GM12878 (cell line): Measurements from ENCODE around the gene PDE6B. TPM values are rescaled to one million over a fixed set of nuclear protein-coding genes. Genes with fewer than 3 reads are reported as not detected.
"Not testable (repeated sequence)": the region's sequence is repeated elsewhere in the genome, so short reads cannot be mapped to it uniquely, and the experiment has no call there.

ENCODE experiments used
- ATAC-seq: fragments of 200-7000 bp; cut with Tn5 transposase; 3 replicates; pipeline ENCODE4 v1.9.1; 2020; ENCODE audit warnings: mild to moderate bottlenecking, moderate library complexity
- BruUV-seq: library from RNA; stranded (reverse); fragments of 400-500 nt; replicated peaks from 2 replicates; lab custom pipeline; 2021; lab: Mats Ljungman, UMichigan
- CTCF ChIA-PET: fragments of 300-600 bp; sonication (Branson Sonifier 250); formaldehyde crosslinking; extraction: SDS; loops from one replicate; lab custom pipeline; 2021; ENCODE audit warnings: inconsistent platforms; lab: Yijun Ruan, JAX
- POLR2A ChIA-PET: fragments of 350-600 bp; formaldehyde crosslinking; extraction: SDS; loops from one replicate; lab custom pipeline; 2021; ENCODE audit warnings: inconsistent platforms; lab: Charles Lee
- RAD21 ChIA-PET: fragments of 300-600 bp; sonication (Branson Sonifier 250); formaldehyde crosslinking; loops from one replicate; lab custom pipeline; 2023; ENCODE audit warnings: antibody characterized with exemption; ENCODE audit not compliant: unreplicated experiment; lab: Charles Lee
- SMC1A ChIA-PET: fragments of 300-600 bp; sonication (Branson Sonifier 250); formaldehyde crosslinking; loops from one replicate; lab custom pipeline; 2023; ENCODE audit not compliant: unreplicated experiment, uncharacterized antibody; lab: Charles Lee
- DNase-seq: peaks from one replicate; pipeline ENCODE4 v3.0.0-alpha.2; 2011; ENCODE audit warnings: low read depth, low spot score
- FAIRE-seq: peaks from 3 replicates; lab custom pipeline; 2011; peaks lifted over from hg19 to GRCh38; lab: Jason Lieb, UNC
- H2AFZ ChIP-seq: 2 replicates; pipeline ENCODE4 v1.6.0; 2011; ENCODE audit warnings: low read depth, low read length, control low read depth; ENCODE audit not compliant: control insufficient read depth
- H3K27ac ChIP-seq: 2 replicates; pipeline ENCODE4 v1.5.1; 2011; ENCODE audit warnings: control low read depth; ENCODE audit not compliant: control insufficient read depth, insufficient read depth
- H3K27me3 ChIP-seq, 2 experiments: replicated peaks in 1 of 2; 2 replicates each; pipeline versions ENCODE4 v1.6.0 to v1.6.1; 2011; ENCODE audit warnings: low read length in 1 of 2; ENCODE audit not compliant: control insufficient read depth in 2 of 2, insufficient read depth in 2 of 2
- H3K36me3 ChIP-seq, 2 experiments: 2 replicates each; pipeline ENCODE4 v1.5.1; 2011; ENCODE audit warnings: low read length in 1 of 2; ENCODE audit not compliant: control insufficient read depth in 2 of 2, insufficient read depth in 2 of 2
- H3K4me1 ChIP-seq: 2 replicates; pipeline ENCODE4 v1.6.1; 2011; ENCODE audit warnings: mild to moderate bottlenecking, low read length, moderate library complexity, mixed read lengths; ENCODE audit not compliant: control insufficient read depth, insufficient read depth
- H3K4me2 ChIP-seq: 2 replicates; pipeline ENCODE4 v1.6.0; 2011; ENCODE audit warnings: control low read depth; ENCODE audit not compliant: control insufficient read depth, insufficient read depth
- H3K4me3 ChIP-seq: fragments of 200-600 bp; sonication (generic); 2 replicates; pipeline ENCODE4 v1.5.1; 2016
- H3K79me2 ChIP-seq: 2 replicates; pipeline ENCODE4 v1.6.0; 2011; ENCODE audit warnings: low read length; ENCODE audit not compliant: control insufficient read depth, insufficient read depth
- H3K9ac ChIP-seq: 2 replicates; pipeline ENCODE4 v1.8.0; 2011; ENCODE audit warnings: low read length, control low read depth, mixed read lengths; ENCODE audit not compliant: control insufficient read depth, insufficient read depth
- H3K9me3 ChIP-seq: replicated peaks from 3 replicates; pipeline ENCODE4 v1.5.1; 2011; ENCODE audit warnings: mild to moderate bottlenecking, low read length; ENCODE audit not compliant: control insufficient read depth, insufficient read depth
- H4K20me1 ChIP-seq: 2 replicates; pipeline ENCODE4 v1.6.0; 2011; ENCODE audit not compliant: control insufficient read depth, insufficient read depth
- EED ChIP-seq: sonication (generic); IDR thresholded peaks from 2 replicates; pipeline ENCODE4 v1.6.1; 2016; ENCODE audit warnings: antibody characterized with exemption, low read depth
- RAD21 ChIP-seq: IDR thresholded peaks from 2 replicates; pipeline ENCODE4 v1.6.1; 2011; ENCODE audit warnings: mild to moderate bottlenecking, low read depth, low read length, moderate library complexity; ENCODE audit not compliant: insufficient read depth
- TCF12 ChIP-seq: IDR thresholded peaks from 2 replicates; pipeline ENCODE4 v1.6.1; 2011; ENCODE audit warnings: low read depth, mild to moderate bottlenecking, low read length
- YBX1 ChIP-seq: fragments of 450-650 bp; IDR thresholded peaks from 2 replicates; pipeline ENCODE4 v1.6.1; 2016; ENCODE audit warnings: antibody characterized with exemption
- ZBTB11 ChIP-seq: fragments of 450-650 bp; formaldehyde crosslinking; IDR thresholded peaks from 2 replicates; pipeline ENCODE4 v1.5.0; 2022; ENCODE audit warnings: mild to moderate bottlenecking, missing genetic modification characterization
- ZNF622 ChIP-seq: fragments of 450-650 bp; IDR thresholded peaks from 2 replicates; pipeline ENCODE4 v1.6.1; 2017; ENCODE audit warnings: mild to moderate bottlenecking, inconsistent platforms
- WGBS: methylation state at CpG from one replicate; pipeline ENCODE4 v1.1.6; 2016; ENCODE audit warnings: low lambda C conversion rate; ENCODE audit not compliant: insufficient replicate concordance, insufficient coverage; ENCODE audit errors: missing lambda C conversion rate; 5-methylcytosine and 5-hydroxymethylcytosine counted together
- in situ Hi-C: fragments of 300-500 bp; cut with MboI; formaldehyde crosslinking; loops from 9 replicates; pipeline ENCODE4 v1.14.3; 2018; ENCODE audit warnings: mixed read lengths
- intact Hi-C: fragments of 100-400 bp; cut with micrococcal nuclease; formaldehyde crosslinking; loops from one replicate; pipeline ENCODE4 v1.14.2; 2022; ENCODE audit not compliant: unreplicated experiment
- polyA plus RNA-seq, 11 experiments: library from polyadenylated mRNA; depleted of rRNA in 4 of 11; unstranded in 6 of 11; stranded (reverse) in 5 of 11; fragments of >200 nt; fragmentation: Nextera tagmentation in 4 of 11; fragmentation: Illumina TruSeq in 1 of 11; extraction: Ambion mirVana in 4 of 11; extraction: Trizol in 1 of 11; gene quantifications; 1 replicate in 1 of 11; 2 replicates in 10 of 11; pipeline versions ENCODE4 v1.2.1 to v1.2.3, GENCODE V29; 2011 to 2016; ENCODE audit warnings: inconsistent platforms in 2 of 11, missing spikeins in 2 of 11, low read depth in 1 of 11
- total RNA-seq, 4 experiments: library from RNA; depleted of rRNA in 3 of 4; stranded (reverse); fragments of >200 nt in 3 of 4; fragmentation: Illumina TruSeq in 1 of 4; extraction: Trizol in 1 of 4; gene quantifications; 2 replicates each; pipeline versions ENCODE4 v1.2.1 to v1.2.3, GENCODE V29; 2013 to 2021

PDE6B gene
- total and polyA plus RNA-seq, 10 of the 15 experiments (the other 5 are each of a cell fraction or from before 2014, with no cell fraction given) = 2.6 to 6.4 (median 3.8) TPM

GRCh38 chr4:667545-667925 lies 42.2 kb downstream of the PDE6B start (continued):
- TF ChIP-seq EED = no peak
- TF ChIP-seq RAD21 = no peak
- TF ChIP-seq YBX1 = no peak
- no peak for TF ChIP-seq TCF12
- TF ChIP-seq ZBTB11 (CRISPR knock-in tag) = no peak
- TF ChIP-seq ZNF622 = no peak

GRCh38 chr4:668219-668618 lies 42.8 kb downstream of the PDE6B start:
- SMC1A ChIA-PET, DNase-seq, POLR2A ChIA-PET, H3K79me2 ChIP-seq, H3K4me3 ChIP-seq, H3K36me3 ChIP-seq, ATAC-seq, H3K27ac ChIP-seq, H3K27me3 ChIP-seq, H3K9ac ChIP-seq, H3K4me2 ChIP-seq, in situ Hi-C loops, CTCF ChIA-PET, FAIRE-seq, RAD21 ChIA-PET, intact Hi-C loops, BruUV-seq, H4K20me1 ChIP-seq, H2AFZ ChIP-seq, H3K9me3 ChIP-seq, H3K4me1 ChIP-seq: not testable (repeated sequence)
- 66% methylated on average over 5 of the region's 6 CpGs for WGBS
